ENCODE results near the gene ABI3. TPM values are rescaled to one million over a fixed set of nuclear protein-coding genes. Genes with fewer than 3 reads are reported as not detected.

ABI3 gene
- total and polyA plus RNA-seq, 9 of the 15 experiments (the other 6 are each of a cell fraction or from before 2014, with no cell fraction given): not detected

DNA sequence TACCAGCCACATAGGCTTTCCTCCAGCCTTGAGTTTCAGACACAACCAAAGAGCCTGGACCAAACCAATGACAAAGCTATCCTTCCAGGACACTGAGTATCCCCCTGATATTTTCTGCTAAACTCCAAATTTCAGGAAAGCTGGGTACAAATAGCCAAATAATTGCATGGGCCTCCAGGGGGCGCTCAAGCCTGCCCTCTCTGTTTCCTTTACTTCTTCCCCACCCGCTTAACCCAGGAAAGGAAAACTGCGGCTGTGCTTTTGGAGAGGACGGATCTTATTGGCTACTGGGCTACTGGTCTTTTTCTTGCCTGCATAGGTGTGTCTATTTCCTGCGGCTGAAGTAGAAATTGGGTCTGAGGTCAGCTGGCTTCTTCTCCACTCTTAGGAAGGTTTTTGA, 30.2 kb upstream of the ABI3 start (continued):
- TF ChIP-seq, protein P1, sequence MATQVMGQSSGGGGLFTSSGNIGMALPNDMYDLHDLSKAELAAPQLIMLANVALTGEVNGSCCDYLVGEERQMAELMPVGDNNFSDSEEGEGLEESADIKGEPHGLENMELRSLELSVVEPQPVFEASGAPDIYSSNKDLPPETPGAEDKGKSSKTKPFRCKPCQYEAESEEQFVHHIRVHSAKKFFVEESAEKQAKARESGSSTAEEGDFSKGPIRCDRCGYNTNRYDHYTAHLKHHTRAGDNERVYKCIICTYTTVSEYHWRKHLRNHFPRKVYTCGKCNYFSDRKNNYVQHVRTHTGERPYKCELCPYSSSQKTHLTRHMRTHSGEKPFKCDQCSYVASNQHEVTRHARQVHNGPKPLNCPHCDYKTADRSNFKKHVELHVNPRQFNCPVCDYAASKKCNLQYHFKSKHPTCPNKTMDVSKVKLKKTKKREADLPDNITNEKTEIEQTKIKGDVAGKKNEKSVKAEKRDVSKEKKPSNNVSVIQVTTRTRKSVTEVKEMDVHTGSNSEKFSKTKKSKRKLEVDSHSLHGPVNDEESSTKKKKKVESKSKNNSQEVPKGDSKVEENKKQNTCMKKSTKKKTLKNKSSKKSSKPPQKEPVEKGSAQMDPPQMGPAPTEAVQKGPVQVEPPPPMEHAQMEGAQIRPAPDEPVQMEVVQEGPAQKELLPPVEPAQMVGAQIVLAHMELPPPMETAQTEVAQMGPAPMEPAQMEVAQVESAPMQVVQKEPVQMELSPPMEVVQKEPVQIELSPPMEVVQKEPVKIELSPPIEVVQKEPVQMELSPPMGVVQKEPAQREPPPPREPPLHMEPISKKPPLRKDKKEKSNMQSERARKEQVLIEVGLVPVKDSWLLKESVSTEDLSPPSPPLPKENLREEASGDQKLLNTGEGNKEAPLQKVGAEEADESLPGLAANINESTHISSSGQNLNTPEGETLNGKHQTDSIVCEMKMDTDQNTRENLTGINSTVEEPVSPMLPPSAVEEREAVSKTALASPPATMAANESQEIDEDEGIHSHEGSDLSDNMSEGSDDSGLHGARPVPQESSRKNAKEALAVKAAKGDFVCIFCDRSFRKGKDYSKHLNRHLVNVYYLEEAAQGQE (IDR thresholded peaks at IDR 0.05; ENCODE audit: borderline replicate concordance): peak; percentile 64; the same call in 1 of the 2 replicates
- TF ChIP-seq, protein P1 (CRISPR knock-in tag; IDR thresholded peaks at IDR 0.05; ENCODE audit: low read depth): no peak
- TF ChIP-seq EWSR1 (IDR thresholded peaks at IDR 0.05; ENCODE audit: borderline replicate concordance, low read depth, partially characterized antibody) (no peak), ARID2 (IDR thresholded peaks at IDR 0.05) (no peak), NR2C2 (CRISPR knock-in tag; IDR thresholded peaks at IDR 0.05) (no peak), NR2C2 (tag; IDR thresholded peaks at IDR 0.05) (no peak), RFX5 (IDR thresholded peaks at IDR 0.05; ENCODE audit: low read depth, low read length) (no peak), ZNF408 (CRISPR knock-in tag; IDR thresholded peaks at IDR 0.05; ENCODE audit: low read depth) (no peak), STAT5B (CRISPR knock-in tag; IDR thresholded peaks at IDR 0.05) (no peak), MAZ (CRISPR knock-in tag; conservative IDR thresholded peaks at IDR 0.05 in 1 of 2, IDR thresholded peaks at IDR 0.05 in 1 of 2) (peak in 1 of 2 experiments; percentile 42; a peak in 1 of 4 replicates), ZNF699 (CRISPR knock-in tag; IDR thresholded peaks at IDR 0.05; ENCODE audit: insufficient replicate concordance) (no peak), RAD21 (CRISPR knock-in tag; conservative IDR thresholded peaks at IDR 0.05 in 1 of 2, IDR thresholded peaks at IDR 0.05 in 1 of 2) (peak; percentile 49 to 82)
- TF ChIP-seq, protein P2, sequence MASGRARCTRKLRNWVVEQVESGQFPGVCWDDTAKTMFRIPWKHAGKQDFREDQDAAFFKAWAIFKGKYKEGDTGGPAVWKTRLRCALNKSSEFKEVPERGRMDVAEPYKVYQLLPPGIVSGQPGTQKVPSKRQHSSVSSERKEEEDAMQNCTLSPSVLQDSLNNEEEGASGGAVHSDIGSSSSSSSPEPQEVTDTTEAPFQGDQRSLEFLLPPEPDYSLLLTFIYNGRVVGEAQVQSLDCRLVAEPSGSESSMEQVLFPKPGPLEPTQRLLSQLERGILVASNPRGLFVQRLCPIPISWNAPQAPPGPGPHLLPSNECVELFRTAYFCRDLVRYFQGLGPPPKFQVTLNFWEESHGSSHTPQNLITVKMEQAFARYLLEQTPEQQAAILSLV (tag; IDR thresholded peaks at IDR 0.05): no peak
- TF ChIP-seq, protein P3, sequence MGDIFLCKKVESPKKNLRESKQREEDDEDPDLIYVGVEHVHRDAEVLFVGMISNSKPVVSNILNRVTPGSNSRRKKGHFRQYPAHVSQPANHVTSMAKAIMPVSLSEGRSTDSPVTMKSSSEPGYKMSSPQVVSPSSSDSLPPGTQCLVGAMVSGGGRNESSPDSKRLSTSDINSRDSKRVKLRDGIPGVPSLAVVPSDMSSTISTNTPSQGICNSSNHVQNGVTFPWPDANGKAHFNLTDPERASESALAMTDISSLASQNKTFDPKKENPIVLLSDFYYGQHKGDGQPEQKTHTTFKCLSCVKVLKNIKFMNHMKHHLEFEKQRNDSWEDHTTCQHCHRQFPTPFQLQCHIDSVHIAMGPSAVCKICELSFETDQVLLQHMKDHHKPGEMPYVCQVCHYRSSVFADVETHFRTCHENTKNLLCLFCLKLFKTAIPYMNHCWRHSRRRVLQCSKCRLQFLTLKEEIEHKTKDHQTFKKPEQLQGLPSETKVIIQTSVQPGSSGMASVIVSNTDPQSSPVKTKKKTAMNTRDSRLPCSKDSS (IDR thresholded peaks at IDR 0.05; ENCODE audit: low read depth, partially characterized antibody): no peak

All from K562 (cell line).